Measurements from ENCODE around the gene RHBDD3.

RHBDD3 gene

DNA sequence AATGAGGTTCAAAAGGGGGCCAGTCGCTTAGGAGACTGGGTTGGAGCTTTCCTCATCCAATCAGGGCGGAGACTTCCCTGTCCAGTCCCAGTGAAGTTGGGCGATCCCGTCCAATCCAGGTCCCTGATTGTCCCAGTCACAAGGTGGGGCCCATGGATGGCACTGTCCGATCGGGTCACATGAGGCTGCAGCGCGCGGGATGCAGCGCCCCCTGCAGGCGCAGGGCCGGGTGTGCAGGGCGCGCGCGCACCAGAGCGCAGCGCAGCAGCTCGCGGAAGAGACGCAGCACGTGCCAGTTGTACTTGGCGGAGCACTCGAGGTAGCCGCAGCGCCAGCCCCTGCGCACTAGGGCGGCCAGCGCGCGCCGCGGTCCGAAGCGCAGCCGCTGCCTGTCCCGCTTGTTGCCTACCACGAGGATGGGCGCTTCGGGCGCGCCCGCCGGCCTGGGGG lies 45.4 kb upstream of the RHBDD3 start:
- CTCF ChIA-PET: interaction anchor here (0.7 to 3.4 kb wide), 10 partner anchors 9 to 72 kb away, joined by 3 to 13 read pairs (median 4); partner anchors contain the start of gene EWSR1

DNA sequence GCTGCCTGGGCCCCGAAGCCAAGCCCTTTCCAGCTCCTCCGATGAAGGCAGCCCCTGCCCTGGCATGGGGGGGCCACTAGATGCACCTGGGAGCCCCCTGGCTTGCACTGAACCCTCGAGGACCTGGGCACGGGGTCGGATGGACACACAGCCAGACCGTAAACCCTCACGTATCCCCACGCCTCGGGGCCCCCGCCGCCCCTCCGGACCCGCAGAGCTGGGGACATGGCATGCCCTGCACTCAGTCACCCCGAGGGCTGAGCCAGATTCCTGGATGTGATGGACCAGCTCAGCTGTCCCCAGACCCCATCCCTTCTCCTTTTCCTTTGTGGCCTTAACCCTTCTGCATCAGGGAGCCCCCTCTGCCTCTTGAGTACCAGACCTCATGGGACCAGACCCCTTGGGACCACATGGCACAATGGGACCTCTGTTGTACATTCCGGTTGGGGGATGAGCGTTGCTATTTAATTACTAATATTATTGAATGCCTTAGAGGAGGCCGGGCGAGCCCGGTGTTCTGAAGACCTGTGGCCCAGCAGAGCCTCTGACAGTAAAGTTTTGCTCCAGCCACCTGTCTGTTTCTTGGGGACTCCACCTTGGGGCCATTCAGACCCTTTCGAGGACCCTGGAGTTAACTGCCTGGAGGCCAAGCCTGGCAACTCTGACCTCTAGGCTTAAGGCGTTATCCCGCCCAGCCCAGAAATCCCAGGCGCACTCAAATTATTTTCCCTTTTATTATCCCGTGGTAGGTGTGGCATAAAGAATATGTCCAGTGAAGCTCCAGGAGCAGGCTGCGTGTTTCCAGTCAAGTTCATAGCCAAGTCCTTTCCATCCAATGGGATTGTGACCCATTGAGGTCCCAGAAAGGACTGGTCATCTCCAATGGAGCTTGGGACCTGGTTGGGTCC lies 44.7 kb upstream of the RHBDD3 start:
- ChIA-PET POLR2A (interaction anchor here (0.7 kb wide), 1 partner anchor 47 kb away, joined by 3 read pairs; no protein-coding TSS in a partner anchor), CTCF (interaction anchor here (0.7 to 3.4 kb wide), 9 partner anchors 9 to 73 kb away, joined by 3 to 13 read pairs (median 5); no protein-coding TSS in a partner anchor)
- DNase-seq (ENCODE audit: low read depth, low spot score): no peak
- H3K4me3 ChIP-seq (ENCODE audit: low read depth, low read length): no peak overlapping the region
- TF ChIP-seq, protein P1, sequence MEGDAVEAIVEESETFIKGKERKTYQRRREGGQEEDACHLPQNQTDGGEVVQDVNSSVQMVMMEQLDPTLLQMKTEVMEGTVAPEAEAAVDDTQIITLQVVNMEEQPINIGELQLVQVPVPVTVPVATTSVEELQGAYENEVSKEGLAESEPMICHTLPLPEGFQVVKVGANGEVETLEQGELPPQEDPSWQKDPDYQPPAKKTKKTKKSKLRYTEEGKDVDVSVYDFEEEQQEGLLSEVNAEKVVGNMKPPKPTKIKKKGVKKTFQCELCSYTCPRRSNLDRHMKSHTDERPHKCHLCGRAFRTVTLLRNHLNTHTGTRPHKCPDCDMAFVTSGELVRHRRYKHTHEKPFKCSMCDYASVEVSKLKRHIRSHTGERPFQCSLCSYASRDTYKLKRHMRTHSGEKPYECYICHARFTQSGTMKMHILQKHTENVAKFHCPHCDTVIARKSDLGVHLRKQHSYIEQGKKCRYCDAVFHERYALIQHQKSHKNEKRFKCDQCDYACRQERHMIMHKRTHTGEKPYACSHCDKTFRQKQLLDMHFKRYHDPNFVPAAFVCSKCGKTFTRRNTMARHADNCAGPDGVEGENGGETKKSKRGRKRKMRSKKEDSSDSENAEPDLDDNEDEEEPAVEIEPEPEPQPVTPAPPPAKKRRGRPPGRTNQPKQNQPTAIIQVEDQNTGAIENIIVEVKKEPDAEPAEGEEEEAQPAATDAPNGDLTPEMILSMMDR (IDR thresholded peaks at IDR 0.05; ENCODE audit: insufficient read depth, low read length, missing control alignments): no peak

More for the DNA sequence above, 45.4 kb upstream of the RHBDD3 start:
- POLR2A ChIA-PET: interaction anchor here (0.7 kb wide), 1 partner anchor 47 kb away, joined by 3 read pairs; no protein-coding TSS in a partner anchor
- no peak overlapping the region for H3K4me3 ChIP-seq (ENCODE audit: low read depth, low read length)
- TF ChIP-seq, protein P1 (IDR thresholded peaks at IDR 0.05; ENCODE audit: insufficient read depth, low read length, missing control alignments): peak; percentile 61
- no peak for DNase-seq (ENCODE audit: low read depth, low spot score)

DNA sequence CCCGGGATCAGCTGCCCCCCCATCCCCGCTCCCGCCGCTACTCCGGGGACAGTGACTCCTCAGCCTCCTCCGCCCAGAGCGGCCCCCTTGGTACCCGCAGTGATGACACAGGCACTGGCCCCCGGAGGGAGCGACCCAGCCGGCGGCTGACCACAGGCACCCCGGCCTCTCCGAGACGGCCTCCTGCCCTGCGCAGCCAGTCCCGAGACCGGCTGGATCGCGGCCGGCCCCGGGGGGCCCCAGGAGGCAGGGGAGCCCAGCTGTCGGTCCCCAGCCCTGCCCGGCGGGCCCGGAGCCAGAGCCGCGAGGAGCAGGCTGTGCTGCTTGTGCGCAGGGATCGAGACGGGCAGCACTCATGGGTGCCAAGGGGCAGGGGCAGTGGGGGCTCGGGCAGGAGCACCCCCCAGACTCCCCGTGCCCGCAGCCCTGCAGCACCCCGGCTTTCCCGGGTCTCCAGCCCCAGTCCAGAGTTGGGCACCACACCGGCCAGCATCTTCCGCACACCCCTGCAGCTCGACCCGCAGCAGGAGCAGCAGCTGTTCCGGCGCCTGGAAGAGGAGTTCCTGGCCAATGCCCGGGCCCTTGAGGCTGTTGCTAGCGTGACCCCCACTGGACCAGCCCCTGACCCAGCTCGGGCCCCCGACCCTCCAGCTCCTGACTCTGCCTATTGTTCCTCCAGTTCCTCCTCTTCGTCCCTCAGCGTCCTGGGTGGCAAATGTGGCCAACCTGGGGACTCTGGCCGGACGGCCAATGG lies 43.9 kb upstream of the RHBDD3 start:
- DNase-seq (ENCODE audit: low read depth, low spot score): no peak

GRCh38 chr22:29310863-29311339 lies 43.1 kb upstream of the RHBDD3 start:
- DNase-seq (ENCODE audit: low read depth, low spot score): peak; percentile 75
- TF ChIP-seq, protein P1 (IDR thresholded peaks at IDR 0.05; ENCODE audit: insufficient read depth, low read length, missing control alignments): no peak
- POLR2A ChIA-PET: no interaction called here
- CTCF ChIA-PET: interaction anchor here (0.8 to 1.3 kb wide), 2 partner anchors 30 to 48 kb away, joined by 3 to 5 read pairs; no protein-coding TSS in a partner anchor
- no peak overlapping the region for H3K4me3 ChIP-seq (ENCODE audit: low read depth, low read length)

More for the DNA sequence above, 43.9 kb upstream of the RHBDD3 start:
- no peak overlapping the region for H3K4me3 ChIP-seq (ENCODE audit: low read depth, low read length)
- ChIA-PET POLR2A (no interaction called here), CTCF (interaction anchor here (1.3 to 3.4 kb wide), 3 partner anchors 14 to 48 kb away, joined by 5 to 13 read pairs (median 7); no protein-coding TSS in a partner anchor)
- TF ChIP-seq, protein P1 (IDR thresholded peaks at IDR 0.05; ENCODE audit: insufficient read depth, low read length, missing control alignments): no peak

DNA sequence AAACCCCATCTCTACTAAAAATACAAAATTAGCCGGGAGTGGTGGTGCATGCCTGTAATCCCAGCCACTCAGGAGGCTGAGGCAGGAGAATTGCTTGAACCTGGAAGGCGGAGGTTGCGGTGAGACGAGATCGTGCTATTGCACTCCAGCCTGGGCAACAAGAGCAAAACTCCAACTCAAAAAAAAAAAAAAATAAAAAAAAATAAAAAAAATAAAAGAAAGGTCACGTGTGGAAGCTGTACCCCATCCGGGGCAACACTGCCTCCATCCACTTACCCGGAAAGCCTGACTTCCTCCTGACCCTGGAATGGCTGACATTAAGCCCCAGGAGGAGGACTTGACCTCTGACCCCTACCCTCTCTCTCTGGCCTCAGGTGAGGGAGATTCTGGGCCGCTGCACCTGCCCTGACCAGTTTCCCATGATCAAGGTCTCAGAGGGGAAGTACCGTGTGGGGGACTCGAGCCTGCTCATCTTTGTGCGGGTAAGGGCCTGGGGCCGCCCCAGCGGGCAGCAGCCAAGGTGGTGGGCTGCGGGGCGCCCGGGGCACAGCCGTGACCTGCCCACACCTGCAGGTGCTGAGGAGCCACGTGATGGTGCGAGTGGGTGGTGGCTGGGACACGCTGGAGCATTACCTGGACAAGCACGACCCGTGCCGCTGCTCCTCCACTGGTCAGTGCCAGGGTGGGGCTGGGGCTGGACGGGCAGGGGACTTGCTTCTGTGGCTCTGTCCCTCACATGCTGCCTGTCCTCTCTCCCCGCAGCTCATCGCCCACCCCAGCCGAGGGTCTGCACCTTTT lies 42.5 kb upstream of the RHBDD3 start:
- H3K4me3 ChIP-seq (ENCODE audit: low read depth, low read length): no peak overlapping the region
- TF ChIP-seq, protein P1 (IDR thresholded peaks at IDR 0.05; ENCODE audit: insufficient read depth, low read length, missing control alignments): no peak
- no peak for DNase-seq (ENCODE audit: low read depth, low spot score)
- ChIA-PET CTCF (interaction anchor here (0.8 to 1.3 kb wide), 2 partner anchors 30 to 49 kb away, joined by 3 to 5 read pairs; no protein-coding TSS in a partner anchor), POLR2A (no interaction called here)

Measured in AG04449 (cell line).